HG02610 (cell line): ENCODE results near the gene CHORDC1.
"Not testable (repeated sequence)": the region's sequence is repeated elsewhere in the genome, so short reads cannot be mapped to it uniquely, and the experiment has no call there.

Source experiments
- ATAC-seq: cut with Tn5 transposase; IDR thresholded peaks from one replicate; pipeline ENCODE4 v1.9.1; 2021; ENCODE audit warnings: mild to moderate bottlenecking, moderate library complexity; ENCODE audit not compliant: unreplicated experiment

CHORDC1 gene

GRCh38 chr11:90218606-90219005 lies 4.2 kb downstream of the CHORDC1 start:
- ATAC-seq: no peak

GRCh38 chr11:90216611-90217010 lies 6.2 kb downstream of the CHORDC1 start:
- no peak for ATAC-seq

GRCh38 chr11:90213322-90213721 lies 9.5 kb downstream of the CHORDC1 start:
- ATAC-seq: no peak

GRCh38 chr11:90208857-90209256 lies 14.0 kb downstream of the CHORDC1 start:
- ATAC-seq: no peak

GRCh38 chr11:90207992-90208391 lies 14.9 kb downstream of the CHORDC1 start:
- not testable (repeated sequence) for ATAC-seq

- ATAC-seq: peak; percentile 70
Measured at GRCh38 chr11:90204832-90205646, 17.8 kb downstream of the CHORDC1 start.

- no peak for ATAC-seq
Measured at GRCh38 chr11:90204407-90204806, 18.4 kb downstream of the CHORDC1 start.

GRCh38 chr11:90202342-90202741 lies 20.5 kb downstream of the CHORDC1 start:
- ATAC-seq: no peak

- ATAC-seq: no peak
Measured at GRCh38 chr11:90197377-90197776, 25.5 kb downstream of the CHORDC1 start.

- peak; percentile 81 for ATAC-seq
Measured at GRCh38 chr11:90192869-90193582, 29.8 kb downstream of the CHORDC1 start.

- ATAC-seq: no peak
Measured at GRCh38 chr11:90189011-90189410, 33.8 kb downstream of the CHORDC1 start.

- ATAC-seq: no peak
Measured at GRCh38 chr11:90187839-90188238, 35.0 kb downstream of the CHORDC1 start.

- ATAC-seq: no peak
Measured at GRCh38 chr11:90179923-90180322, 42.9 kb downstream of the CHORDC1 start.

- no peak for ATAC-seq
Measured at GRCh38 chr11:90178751-90179150, 44.1 kb downstream of the CHORDC1 start.

- ATAC-seq: no peak
Measured at GRCh38 chr11:90176069-90176468, 46.8 kb downstream of the CHORDC1 start.

GRCh38 chr11:90171359-90171758 lies 51.5 kb downstream of the CHORDC1 start:
- no peak for ATAC-seq

GRCh38 chr11:90168571-90168970 lies 54.3 kb downstream of the CHORDC1 start:
- no peak for ATAC-seq

- not testable (repeated sequence) for ATAC-seq
Measured at GRCh38 chr11:90167704-90168103, 55.1 kb downstream of the CHORDC1 start.

GRCh38 chr11:90166982-90167573 lies 55.8 kb downstream of the CHORDC1 start:
- not testable (repeated sequence) for ATAC-seq
